HCT116 (cell line): Measurements from ENCODE around the gene PRSS33. TPM values are rescaled to one million over a fixed set of nuclear protein-coding genes. Genes with fewer than 3 reads are reported as not detected.

Experiments used
- total RNA-seq: library from RNA; stranded (reverse); gene quantifications from one replicate; pipeline ENCODE4 v1.2.1, GENCODE V29; 2021; ENCODE audit not compliant: unreplicated experiment

Gene PRSS33
- total RNA-seq, 1 experiment from 2014 or later = not detected

Other genes starting within 250 kb of the PRSS33 start
- gene PDPK1, start 249.5 kb downstream of the PRSS33 start, total RNA-seq = 36.1 TPM
- gene KCTD5, start 105.0 kb downstream of the PRSS33 start, total RNA-seq = 42.1 TPM
- gene PRSS27, start 67.3 kb downstream of the PRSS33 start, total RNA-seq = 3.3 TPM
- gene SRRM2, start 34.9 kb downstream of the PRSS33 start, total RNA-seq = 541 TPM
- 239 TPM for gene ELOB, start 10.3 kb downstream of the PRSS33 start, total RNA-seq
- not detected for gene PRSS41, start 10.9 kb upstream of the PRSS33 start, total RNA-seq
- 0.39 TPM for gene PRSS21, start 29.7 kb upstream of the PRSS33 start, total RNA-seq
- 2.3 TPM for gene ZG16B, start 42.7 kb upstream of the PRSS33 start, total RNA-seq
- gene PRSS22, start 70.6 kb upstream of the PRSS33 start, total RNA-seq = 20.2 TPM
- gene FLYWCH2, start 95.7 kb upstream of the PRSS33 start, total RNA-seq = 33.7 TPM
- gene FLYWCH1, start 124.4 kb upstream of the PRSS33 start, total RNA-seq = 66.6 TPM
- gene KREMEN2, start 176.7 kb upstream of the PRSS33 start, total RNA-seq = 14.1 TPM
- 45.6 TPM for gene PAQR4, start 181.8 kb upstream of the PRSS33 start, total RNA-seq
- gene PKMYT1, start 192.9 kb upstream of the PRSS33 start, total RNA-seq = 104 TPM
- gene CLDN9, start 225.4 kb upstream of the PRSS33 start, total RNA-seq = 0.76 TPM
- 0.49 TPM for gene CLDN6, start 230.6 kb upstream of the PRSS33 start, total RNA-seq
- gene TNFRSF12A, start 232.8 kb upstream of the PRSS33 start, total RNA-seq = 188 TPM
- gene HCFC1R1, start 236.4 kb upstream of the PRSS33 start, total RNA-seq = 60.0 TPM
- gene THOC6, start 236.5 kb upstream of the PRSS33 start, total RNA-seq = 62.9 TPM
- 21.3 TPM for gene BICDL2, start 249.4 kb upstream of the PRSS33 start, total RNA-seq